Measurements from ENCODE around the gene UNC5A. TPM values are rescaled to one million over a fixed set of nuclear protein-coding genes. Genes with fewer than 3 reads are reported as not detected.

The UNC5A gene
- total RNA-seq, 1 experiment from 2014 or later, result 0.06 TPM

DNA sequence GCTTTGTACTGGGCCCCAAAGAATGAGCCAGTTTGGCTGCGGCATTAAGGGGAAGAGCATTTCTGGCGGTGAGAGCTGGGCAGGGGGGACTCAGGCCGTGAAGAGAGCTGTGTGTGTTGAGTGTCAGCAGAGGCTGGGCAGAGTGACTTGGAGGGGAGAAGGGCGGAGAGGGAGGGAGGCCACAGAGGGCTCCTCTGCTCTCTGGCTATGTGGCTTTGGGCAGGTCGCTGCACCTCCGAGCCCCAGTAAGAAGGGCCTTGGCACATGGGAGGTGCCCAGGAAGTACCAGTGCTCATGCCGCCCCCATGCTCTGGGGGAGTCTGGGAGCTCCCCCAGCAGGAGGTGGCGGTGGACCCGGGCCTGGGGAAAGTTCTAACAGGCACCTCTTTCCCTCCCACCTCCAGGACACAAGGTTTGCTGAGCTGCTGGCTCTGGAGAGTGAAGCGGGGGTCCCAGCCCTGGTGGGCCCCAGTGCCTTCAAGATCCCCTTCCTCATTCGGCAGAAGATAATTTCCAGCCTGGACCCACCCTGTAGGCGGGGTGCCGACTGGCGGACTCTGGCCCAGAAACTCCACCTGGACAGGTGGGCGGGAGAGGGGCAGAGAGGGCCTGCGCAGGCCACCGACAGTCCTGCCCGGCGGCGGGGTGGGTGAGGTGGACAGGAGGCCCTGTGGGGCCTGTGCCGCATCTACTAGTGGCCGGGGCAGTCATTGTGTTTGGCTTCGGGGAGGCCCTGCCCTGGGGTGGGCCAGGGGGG, 68.7 kb downstream of the UNC5A start:
- DNase-seq (ENCODE audit: low read depth), result no peak

DNA sequence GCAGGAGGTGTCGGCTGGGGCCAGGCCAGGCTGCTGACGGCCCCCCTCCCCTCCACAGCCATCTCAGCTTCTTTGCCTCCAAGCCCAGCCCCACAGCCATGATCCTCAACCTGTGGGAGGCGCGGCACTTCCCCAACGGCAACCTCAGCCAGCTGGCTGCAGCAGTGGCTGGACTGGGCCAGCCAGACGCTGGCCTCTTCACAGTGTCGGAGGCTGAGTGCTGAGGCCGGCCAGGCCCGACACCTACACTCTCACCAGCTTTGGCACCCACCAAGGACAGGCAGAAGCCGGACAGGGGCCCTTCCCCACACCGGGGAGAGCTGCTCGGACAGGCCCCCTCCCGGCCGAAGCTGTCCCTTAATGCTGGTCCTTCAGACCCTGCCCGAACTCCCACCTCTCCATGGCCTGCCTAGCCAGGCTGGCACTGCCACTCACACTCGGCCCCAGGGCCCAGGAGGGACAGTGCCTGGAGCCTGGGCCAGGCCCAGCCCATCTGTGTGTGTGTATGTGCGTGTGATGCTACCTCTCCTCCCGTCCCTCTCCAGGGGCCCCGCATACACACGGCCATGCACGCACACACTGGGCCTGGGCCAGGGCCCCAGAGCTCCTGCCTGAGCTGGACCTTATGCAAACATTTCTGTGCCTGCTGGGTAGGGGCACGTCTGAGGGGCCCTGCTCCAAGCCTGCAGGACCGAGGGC, 69.5 kb downstream of the UNC5A start:
- no peak for DNase-seq (ENCODE audit: low read depth)

- DNase-seq (ENCODE audit: low read depth), result no peak
These were observed 70.1 kb downstream of the UNC5A start for GRCh38 chr5:176880366-176881020.

DNA sequence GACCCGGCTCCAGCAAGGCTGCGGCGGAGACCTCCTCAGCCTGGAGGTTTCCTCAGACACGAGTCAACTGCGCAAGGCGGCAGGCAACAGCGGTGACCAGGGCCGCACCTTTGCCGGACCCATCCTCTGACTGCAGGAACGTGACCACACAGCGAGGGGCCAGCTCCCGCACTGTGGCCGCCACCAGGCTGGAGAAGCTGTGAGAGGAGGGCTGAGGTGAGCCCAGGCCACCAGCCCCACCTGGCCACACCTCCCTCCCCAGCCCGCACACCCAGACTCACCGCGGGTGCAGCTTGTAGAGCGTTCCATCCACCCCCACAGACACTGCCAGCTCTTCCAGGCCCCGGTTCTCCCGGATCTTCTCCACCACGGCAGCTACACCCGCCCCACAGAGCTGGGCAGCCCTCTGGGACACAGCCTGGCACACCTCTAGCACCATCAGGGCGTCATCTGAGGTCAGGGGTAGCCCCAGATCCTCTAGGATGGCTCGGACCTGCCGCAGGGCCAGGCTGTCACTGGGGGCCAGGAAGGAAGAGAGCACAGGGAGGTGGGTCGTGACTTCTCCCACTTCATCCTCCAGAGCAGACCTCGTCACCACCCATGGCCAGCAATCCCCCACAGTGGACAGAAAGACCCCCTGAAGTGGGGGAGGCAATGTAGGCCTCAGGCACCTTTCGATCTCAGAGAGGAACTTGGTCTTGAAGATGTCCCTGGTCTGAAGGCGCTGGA, 70.8 kb downstream of the UNC5A start:
- no peak for DNase-seq (ENCODE audit: low read depth)

DNA sequence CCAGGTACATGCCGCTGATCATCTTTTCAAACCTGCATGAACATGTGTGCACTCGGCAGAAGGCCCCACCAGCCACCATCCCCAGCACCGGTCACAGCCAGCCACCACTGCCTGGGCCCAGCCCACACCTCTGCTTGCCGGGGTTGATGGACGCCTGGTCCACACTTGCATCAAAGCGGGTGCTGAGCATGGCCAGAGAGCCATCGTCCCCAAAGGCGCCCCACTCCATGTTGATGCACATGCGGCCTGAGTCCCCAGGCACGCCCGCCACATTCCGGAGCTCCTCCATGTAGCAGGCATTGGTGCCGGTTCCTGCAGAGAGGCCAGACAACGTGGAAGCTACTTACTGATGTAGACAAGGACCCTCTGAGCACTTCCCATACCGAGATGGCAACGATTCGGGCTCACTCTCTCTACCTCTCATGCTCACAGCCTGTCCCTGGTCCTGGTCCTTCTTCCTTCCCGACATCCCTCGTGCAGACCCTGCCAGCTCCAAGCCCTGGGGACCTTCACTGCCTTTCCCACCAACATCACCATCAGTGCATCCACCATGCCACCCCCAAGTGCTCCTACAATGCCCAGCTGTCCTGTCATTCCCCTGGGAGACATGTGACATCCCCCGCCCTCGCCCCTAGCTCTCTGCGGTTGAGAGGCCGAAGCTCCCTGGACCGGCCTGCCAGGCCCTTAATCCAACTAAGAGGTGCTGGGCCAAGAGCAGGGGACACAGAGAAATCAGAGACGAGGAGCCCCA, 71.6 kb downstream of the UNC5A start:
- DNase-seq (ENCODE audit: low read depth), result no peak

DNA sequence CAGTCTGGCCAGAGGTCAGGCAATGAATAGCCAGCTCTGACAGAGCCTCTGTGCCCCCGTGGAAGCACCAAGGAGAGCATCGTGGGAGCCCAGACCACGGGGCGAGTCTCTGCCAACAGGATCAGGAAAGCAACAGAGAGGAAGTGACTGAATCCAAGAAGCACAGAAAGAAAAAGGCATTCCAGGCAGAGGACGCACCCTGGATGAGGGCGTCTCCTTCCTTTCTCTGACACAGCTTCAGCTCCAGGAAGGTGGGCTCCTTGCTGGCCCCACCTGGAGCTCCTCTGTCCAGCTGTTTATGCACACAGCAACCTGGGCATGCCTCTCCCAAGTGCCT, 72.2 kb downstream of the UNC5A start:
- no peak for DNase-seq (ENCODE audit: low read depth)

GRCh38 chr5:176883700-176884570, 73.6 kb downstream of the UNC5A start:
- no peak for DNase-seq (ENCODE audit: low read depth)

GRCh38 chr5:176884571-176884890, 74.2 kb downstream of the UNC5A start:
- DNase-seq (ENCODE audit: low read depth), result no peak

DNA sequence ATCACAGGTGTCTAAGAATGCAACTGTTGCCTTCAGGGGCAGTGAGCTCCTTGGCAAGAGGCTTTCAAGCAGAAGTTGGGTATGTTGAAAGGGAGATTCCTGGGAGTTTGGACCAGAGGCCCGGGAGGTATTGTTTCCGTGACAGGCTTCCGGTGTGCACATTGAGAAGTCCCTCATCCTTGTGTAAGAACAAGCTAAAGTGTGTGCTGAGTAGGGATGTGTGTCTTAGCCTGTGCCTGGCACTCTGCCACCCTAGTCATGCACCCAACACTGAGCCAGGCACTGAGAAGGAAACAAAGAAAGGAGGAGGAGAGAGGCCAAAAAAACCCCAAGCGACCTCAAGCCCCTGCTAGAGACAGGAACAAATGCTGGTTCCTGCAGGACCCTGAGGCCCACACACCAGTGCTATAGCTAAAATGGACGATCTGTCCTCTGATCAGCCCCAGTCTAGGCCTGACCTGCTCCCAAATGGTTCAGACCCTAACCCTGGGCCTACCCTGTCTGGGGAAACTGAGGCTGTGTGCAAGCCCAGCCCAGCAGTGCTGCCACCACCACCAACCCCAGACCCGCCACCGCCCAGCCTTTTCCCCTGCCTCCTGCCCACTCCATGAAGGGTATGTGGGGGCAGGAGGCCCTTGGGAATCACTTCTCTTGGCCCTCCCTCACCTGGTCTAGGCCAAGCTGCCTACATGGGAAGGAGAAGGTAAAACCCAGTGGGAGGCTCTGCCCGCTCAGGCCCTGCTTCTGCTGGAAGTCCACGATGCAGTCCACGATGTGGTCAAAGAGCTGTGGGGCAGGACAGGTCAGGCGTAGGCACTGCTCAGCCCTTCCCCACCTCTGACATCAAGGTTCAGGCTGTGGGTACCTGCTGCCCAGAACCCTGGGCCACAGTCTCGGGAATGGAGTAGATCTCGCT, 76.2 kb downstream of the UNC5A start:
- DNase-seq (ENCODE audit: low read depth), result no peak

DNA sequence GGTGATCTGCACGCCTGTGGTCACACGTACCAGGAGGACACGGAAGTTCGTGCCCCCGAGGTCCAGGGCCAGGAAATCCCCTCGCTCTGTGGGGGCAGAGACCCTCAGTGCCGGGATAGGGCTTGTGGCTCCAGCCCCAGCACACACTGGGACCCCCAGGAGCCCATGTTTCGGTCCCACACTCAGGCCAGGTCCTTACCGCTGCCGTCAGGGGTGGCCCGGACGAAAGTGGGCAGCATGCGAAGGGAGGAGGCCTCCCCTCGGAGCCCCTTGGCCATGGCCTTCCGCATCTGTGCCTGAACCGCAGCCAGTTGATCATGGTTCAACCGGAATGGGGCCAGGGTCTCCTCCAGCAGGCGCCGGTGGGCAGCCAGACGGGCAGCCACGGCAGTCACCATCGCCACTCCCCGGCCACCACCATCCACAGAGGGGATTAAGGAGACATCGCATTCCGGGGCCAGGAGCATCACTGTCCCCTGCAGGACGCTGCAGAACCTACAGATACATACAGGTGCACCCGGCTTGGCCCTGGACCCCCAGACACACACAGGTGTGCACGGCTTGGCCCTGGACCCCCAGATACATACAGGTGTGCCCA, 77.0 kb downstream of the UNC5A start:
- no peak for DNase-seq (ENCODE audit: low read depth)

- no peak for DNase-seq (ENCODE audit: low read depth)
These were observed 77.9 kb downstream of the UNC5A start for GRCh38 chr5:176888016-176888864.

DNA sequence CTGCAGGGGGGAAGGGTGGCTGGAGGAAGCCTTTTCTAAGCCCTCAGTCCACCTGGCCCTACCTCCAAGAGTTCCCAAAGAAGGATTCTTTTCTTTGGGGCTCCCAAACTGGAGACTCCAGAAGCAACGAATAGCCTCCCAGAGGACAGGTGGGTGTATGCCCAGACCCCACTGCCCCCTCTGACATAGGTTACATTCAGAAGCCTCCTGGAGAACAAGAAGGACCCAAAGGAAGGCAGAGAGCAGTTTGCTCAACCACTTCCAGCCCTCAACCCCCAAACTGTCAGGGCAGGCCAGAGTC, 78.5 kb downstream of the UNC5A start:
- no peak for DNase-seq (ENCODE audit: low read depth)

GRCh38 chr5:176889321-176890280, 79.2 kb downstream of the UNC5A start:
- no peak for DNase-seq (ENCODE audit: low read depth)

DNA sequence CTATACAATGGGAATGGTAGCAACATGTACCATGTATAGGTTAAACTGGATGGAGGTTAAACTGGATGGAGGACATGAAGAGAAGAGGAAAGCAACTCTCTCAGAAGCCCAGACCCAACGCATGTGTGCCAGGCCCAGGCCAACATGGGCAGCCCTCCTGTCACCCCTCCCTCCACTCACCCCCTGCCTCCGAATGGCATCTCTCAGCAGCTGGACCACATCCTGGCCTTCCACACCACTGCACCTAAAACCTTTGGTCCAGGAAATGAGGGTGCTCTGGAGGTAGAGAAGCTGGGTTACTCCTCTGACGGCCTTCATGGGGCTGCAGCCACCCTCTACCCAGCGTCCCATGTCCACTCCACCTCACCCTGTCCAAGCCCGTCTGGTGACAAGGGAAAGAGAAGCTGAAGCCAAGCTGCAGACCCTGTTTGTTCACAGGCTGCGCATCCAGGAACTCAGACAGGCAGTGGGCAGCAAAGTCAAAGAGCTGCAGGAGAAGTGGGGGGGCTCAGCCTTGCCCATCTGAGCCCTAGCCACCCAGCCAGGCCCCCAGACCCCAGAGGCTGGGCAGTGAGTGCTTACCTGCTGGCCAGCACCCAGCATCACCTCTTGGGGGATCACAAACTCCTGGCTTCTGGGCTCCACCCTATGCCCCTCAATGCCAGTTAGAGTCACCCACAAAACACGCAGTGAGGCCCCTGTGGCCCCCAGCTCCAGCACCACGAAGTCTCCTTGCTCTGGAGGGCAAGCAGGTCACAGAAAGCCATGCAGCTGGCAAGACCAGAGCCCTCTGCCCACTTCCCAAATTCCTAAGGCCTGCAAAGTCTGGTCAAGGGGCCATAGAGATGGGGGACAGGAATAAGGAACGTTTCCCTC, 80.3 kb downstream of the UNC5A start:
- DNase-seq (ENCODE audit: low read depth), result no peak

- DNase-seq (ENCODE audit: low read depth), result no peak
These were observed 81.1 kb downstream of the UNC5A start for GRCh38 chr5:176891331-176891958.

DNA sequence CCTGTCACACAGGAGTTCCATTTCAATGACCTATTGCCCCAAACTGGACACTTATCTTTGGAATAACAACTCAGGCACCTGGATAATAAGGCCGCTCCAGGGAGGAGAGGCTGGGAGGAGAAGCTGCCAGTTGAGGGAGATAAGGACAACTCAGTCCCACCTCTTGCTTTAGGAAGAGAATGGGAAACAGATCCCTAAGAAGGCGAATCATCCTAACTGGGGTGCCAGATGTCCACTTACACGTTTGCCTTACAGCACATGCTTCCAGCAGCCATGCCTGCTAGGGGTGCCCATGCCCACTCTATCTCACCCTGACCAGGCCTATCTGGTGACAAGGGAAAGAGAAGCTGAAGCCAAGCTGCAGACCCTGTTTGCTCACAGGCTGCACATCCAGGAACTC, 82.3 kb downstream of the UNC5A start:
- DNase-seq (ENCODE audit: low read depth), result no peak
